ENCODE results near the gene CACNA1B.

Gene CACNA1B

DNA sequence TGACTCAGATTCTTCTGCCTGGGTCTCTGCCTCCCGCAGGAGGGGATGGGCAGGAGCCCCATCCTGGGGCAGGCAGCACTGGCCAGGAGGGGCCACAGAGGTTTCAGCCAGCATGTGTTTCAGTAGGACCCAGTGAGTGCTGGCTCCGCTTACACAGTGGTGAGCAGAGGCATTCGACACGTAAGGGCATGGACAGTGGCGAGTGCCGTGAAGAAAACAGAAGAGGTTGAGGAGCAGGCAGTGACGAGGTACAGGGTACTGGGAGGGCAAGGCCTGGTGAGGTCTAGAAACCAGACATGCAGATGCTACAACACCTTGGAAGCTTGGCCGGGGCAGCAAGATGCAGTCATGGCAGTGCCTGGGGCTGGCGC, 41.5 kb downstream of the CACNA1B start:
- no peak for DNase-seq (ENCODE audit: extremely low spot score)
- ChIA-PET CTCF (no interaction called here), POLR2A (no interaction called here)
- no peak for TF ChIP-seq FOXA1 (IDR thresholded peaks at IDR 0.05)
- no peak for TF ChIP-seq FOXK2 (IDR thresholded peaks at IDR 0.05)
- no peak for TF ChIP-seq SUZ12 (IDR thresholded peaks at IDR 0.05)
- no peak for TF ChIP-seq ARNT (IDR thresholded peaks at IDR 0.05)
- TF ChIP-seq BHLHE40 (IDR thresholded peaks at IDR 0.05; ENCODE audit: borderline replicate concordance), result no peak
- no peak for TF ChIP-seq ELF4 (IDR thresholded peaks at IDR 0.05)
- TF ChIP-seq, protein P1, sequence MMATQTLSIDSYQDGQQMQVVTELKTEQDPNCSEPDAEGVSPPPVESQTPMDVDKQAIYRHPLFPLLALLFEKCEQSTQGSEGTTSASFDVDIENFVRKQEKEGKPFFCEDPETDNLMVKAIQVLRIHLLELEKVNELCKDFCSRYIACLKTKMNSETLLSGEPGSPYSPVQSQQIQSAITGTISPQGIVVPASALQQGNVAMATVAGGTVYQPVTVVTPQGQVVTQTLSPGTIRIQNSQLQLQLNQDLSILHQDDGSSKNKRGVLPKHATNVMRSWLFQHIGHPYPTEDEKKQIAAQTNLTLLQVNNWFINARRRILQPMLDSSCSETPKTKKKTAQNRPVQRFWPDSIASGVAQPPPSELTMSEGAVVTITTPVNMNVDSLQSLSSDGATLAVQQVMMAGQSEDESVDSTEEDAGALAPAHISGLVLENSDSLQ (IDR thresholded peaks at IDR 0.05), result no peak
- no peak for TF ChIP-seq NFRKB (IDR thresholded peaks at IDR 0.05)
- no peak for TF ChIP-seq SP1 (IDR thresholded peaks at IDR 0.05)
- no peak for TF ChIP-seq CTBP1 (IDR thresholded peaks at IDR 0.05; ENCODE audit: borderline replicate concordance)
- TF ChIP-seq FOXM1 (IDR thresholded peaks at IDR 0.05; ENCODE audit: borderline replicate concordance), result no peak
- TF ChIP-seq ZNF384 (IDR thresholded peaks at IDR 0.05), result no peak
- TF ChIP-seq LEF1 (IDR thresholded peaks at IDR 0.05; ENCODE audit: borderline replicate concordance), result no peak

DNA sequence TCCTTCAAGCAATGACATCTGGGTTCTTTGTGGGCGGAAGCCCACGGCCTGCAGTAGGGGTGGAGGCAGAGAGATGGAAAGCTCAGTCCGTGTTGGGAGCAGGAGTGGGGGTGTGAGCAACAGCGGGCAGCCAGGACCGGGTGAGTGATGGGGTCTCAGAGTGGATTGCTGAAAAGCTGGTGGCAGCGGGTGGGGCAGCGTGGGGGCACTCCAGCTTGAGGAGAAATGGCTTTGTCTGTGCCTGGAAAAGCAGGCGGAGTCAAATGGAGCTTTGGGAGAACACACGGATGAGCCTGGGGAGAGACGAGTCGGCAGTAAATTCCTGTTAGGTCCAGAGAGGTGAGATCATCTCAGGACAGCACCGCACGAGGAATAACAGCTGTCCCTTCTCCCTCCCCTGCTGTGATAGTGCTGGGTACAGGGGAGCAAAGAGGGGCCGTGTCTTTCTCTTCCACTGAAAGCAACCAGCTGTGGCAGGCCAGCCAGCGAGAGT, 42.1 kb downstream of the CACNA1B start:
- POLR2A ChIA-PET, result no interaction called here
- TF ChIP-seq BHLHE40 (IDR thresholded peaks at IDR 0.05; ENCODE audit: borderline replicate concordance) (no peak), FOXK2 (IDR thresholded peaks at IDR 0.05) (no peak), LEF1 (IDR thresholded peaks at IDR 0.05; ENCODE audit: borderline replicate concordance) (no peak), ELF4 (IDR thresholded peaks at IDR 0.05) (no peak), ARNT (IDR thresholded peaks at IDR 0.05) (no peak)
- TF ChIP-seq, protein P1 (IDR thresholded peaks at IDR 0.05), result no peak
- DNase-seq (ENCODE audit: extremely low spot score), result no peak
- CTCF ChIA-PET, result no interaction called here

DNA sequence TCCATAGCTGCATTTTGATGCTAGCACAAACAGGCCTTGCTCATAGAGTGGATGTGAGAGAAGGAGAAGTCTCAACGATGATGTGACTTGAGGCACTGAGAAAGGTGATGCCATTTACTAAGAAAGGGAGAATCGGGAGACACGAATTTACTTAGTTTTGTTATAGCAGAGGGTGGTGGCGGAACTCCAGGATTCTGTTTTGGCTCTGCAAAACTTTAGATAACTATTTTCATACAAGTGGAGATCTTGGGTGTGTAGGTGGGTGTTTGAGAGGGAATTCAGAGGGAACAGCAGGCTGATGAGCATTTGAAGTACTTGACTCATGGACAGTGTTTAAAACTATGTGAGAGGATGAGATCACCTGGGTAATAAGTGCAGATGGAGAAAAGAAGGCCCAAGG, 43.2 kb downstream of the CACNA1B start:
- ChIA-PET POLR2A (no interaction called here), CTCF (no interaction called here)
- no peak for DNase-seq (ENCODE audit: extremely low spot score)
- TF ChIP-seq BHLHE40 (IDR thresholded peaks at IDR 0.05; ENCODE audit: borderline replicate concordance), result no peak

DNA sequence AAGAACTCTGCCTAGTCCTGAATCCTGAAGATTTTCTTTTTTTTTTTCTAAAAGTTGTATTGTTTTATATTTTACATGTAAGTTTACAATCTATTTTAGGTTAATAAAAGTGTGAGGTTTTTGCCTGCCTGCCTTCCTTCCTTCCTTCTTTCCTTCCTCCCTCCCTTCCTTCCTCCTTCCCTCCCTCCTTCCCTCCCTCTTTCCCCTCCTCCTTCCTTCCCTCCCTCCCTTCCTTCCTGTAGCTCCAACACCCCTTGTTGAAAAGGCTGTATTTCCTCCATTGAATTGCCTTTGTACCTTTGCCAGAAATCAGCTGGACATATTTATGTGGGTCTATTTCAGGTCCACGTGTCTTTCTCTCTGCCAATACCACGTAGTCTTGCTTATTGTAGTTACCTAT, 46.6 kb downstream of the CACNA1B start:
- CTCF ChIA-PET, result no interaction called here
- no peak for DNase-seq (ENCODE audit: extremely low spot score)
- POLR2A ChIA-PET, result no interaction called here
- TF ChIP-seq HDGF (IDR thresholded peaks at IDR 0.05; ENCODE audit: borderline replicate concordance) (no peak), FOXK2 (IDR thresholded peaks at IDR 0.05) (no peak), L3MBTL2 (conservative IDR thresholded peaks at IDR 0.05) (no peak), CTBP1 (IDR thresholded peaks at IDR 0.05; ENCODE audit: borderline replicate concordance) (no peak), NFRKB (IDR thresholded peaks at IDR 0.05) (no peak), FOXA1 (IDR thresholded peaks at IDR 0.05) (no peak), FOXM1 (IDR thresholded peaks at IDR 0.05; ENCODE audit: borderline replicate concordance) (no peak)

DNA sequence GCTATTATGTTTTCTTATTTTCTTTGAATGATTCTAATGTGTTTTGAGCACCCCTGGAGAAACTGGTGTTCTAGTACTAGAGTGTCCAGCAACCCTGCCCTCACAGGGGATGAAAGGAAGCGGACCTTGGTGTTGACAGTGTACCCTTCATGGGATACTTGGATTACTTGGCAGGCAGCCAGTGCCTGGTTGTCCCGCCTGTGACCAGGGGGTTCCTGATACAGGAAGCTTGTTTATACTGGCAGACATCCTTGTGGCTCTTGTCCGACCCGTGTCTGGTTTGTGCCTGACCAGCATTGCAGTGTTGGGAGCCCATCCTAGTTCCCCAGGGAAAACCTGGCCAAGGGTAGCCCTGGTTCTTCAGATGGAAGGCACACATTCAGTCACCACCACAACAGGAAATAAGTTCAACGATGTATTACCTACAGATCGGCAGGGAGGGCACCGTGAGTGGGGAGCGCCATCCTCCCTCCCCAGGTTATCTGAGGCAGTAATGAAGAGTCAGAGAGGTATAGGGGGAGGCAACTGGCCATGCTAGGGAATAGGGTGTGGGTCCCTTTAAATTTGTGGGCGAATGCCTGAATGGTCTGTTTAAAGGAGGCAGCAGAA, 47.3 kb downstream of the CACNA1B start:
- ChIA-PET POLR2A (no interaction called here), CTCF (no interaction called here)
- TF ChIP-seq, protein P1 (IDR thresholded peaks at IDR 0.05), result no peak
- TF ChIP-seq LEF1 (IDR thresholded peaks at IDR 0.05; ENCODE audit: borderline replicate concordance), result no peak
- no peak for TF ChIP-seq FOXK2 (IDR thresholded peaks at IDR 0.05)
- TF ChIP-seq ARNT (IDR thresholded peaks at IDR 0.05), result no peak
- TF ChIP-seq TARDBP (IDR thresholded peaks at IDR 0.05), result no peak
- TF ChIP-seq ZNF384 (IDR thresholded peaks at IDR 0.05), result no peak
- TF ChIP-seq NFRKB (IDR thresholded peaks at IDR 0.05), result no peak
- TF ChIP-seq ELF4 (IDR thresholded peaks at IDR 0.05), result no peak
- no peak for TF ChIP-seq L3MBTL2 (conservative IDR thresholded peaks at IDR 0.05)
- TF ChIP-seq FOXM1 (IDR thresholded peaks at IDR 0.05; ENCODE audit: borderline replicate concordance), result no peak
- no peak for TF ChIP-seq CTBP1 (IDR thresholded peaks at IDR 0.05; ENCODE audit: borderline replicate concordance)
- no peak for TF ChIP-seq HDGF (IDR thresholded peaks at IDR 0.05; ENCODE audit: borderline replicate concordance)
- TF ChIP-seq BHLHE40 (IDR thresholded peaks at IDR 0.05; ENCODE audit: borderline replicate concordance), result no peak
- DNase-seq (ENCODE audit: extremely low spot score), result no peak

DNA sequence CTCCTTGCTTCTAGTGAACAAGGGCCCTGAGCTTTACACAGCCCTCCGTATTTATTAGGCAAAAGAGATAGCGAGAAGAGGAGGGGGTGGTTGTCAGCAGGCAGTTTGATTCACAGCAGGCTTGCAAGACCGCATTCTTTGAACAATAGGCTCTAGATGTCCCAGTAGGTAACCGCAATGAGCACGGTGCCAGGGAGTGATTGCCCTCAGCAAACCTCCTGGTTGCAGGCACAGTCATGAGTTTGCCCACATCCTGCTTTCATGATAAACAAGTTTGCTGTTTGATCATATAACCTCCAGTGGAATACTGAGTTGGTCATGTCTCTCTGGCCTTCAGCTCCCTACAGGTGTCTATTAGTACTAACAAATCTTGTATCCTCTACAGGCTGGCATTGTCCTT, 66.1 kb downstream of the CACNA1B start:
- POLR2A ChIA-PET, result no interaction called here
- CTCF ChIA-PET, result no interaction called here
- no peak for TF ChIP-seq ZNF384 (IDR thresholded peaks at IDR 0.05)
- TF ChIP-seq TARDBP (IDR thresholded peaks at IDR 0.05), result no peak
- TF ChIP-seq ARNT (IDR thresholded peaks at IDR 0.05), result no peak
- TF ChIP-seq FOXA1 (IDR thresholded peaks at IDR 0.05), result no peak
- TF ChIP-seq, protein P1 (IDR thresholded peaks at IDR 0.05), result no peak
- no peak for TF ChIP-seq FOXK2 (IDR thresholded peaks at IDR 0.05)
- TF ChIP-seq HDGF (IDR thresholded peaks at IDR 0.05; ENCODE audit: borderline replicate concordance), result no peak
- TF ChIP-seq ELF4 (IDR thresholded peaks at IDR 0.05), result no peak
- no peak for TF ChIP-seq SP1 (IDR thresholded peaks at IDR 0.05)
- no peak for TF ChIP-seq CTBP1 (IDR thresholded peaks at IDR 0.05; ENCODE audit: borderline replicate concordance)
- TF ChIP-seq LEF1 (IDR thresholded peaks at IDR 0.05; ENCODE audit: borderline replicate concordance), result no peak
- no peak for TF ChIP-seq L3MBTL2 (conservative IDR thresholded peaks at IDR 0.05)
- no peak for DNase-seq (ENCODE audit: extremely low spot score)

Data from HEK293T (cell line).